Keratinocyte (primary cell): ENCODE data around the gene PDE4A. TPM values are rescaled to one million over a fixed set of nuclear protein-coding genes. Genes with fewer than 3 reads are reported as not detected.

Experiments
- DNase-seq: peaks from one replicate; pipeline ENCODE4 v3.0.0-alpha.2; 2011; ENCODE audit warnings: low read depth, missing footprints, low spot score
- FAIRE-seq: peaks from 2 replicates; lab custom pipeline; 2011; peaks lifted over from hg19 to GRCh38; lab: Jason Lieb, UNC
- H2AFZ ChIP-seq: 2 replicates; pipeline ENCODE4 v1.6.0; 2012; ENCODE audit warnings: low read length, control low read depth, inconsistent platforms; ENCODE audit not compliant: control insufficient read depth
- H3K27ac ChIP-seq: 2 replicates; pipeline ENCODE4 v1.5.1; 2011; ENCODE audit warnings: low read length; ENCODE audit not compliant: control insufficient read depth, insufficient read depth
- H3K27me3 ChIP-seq: 3 replicates; pipeline ENCODE4 v1.6.0; 2011; ENCODE audit warnings: low read length; ENCODE audit not compliant: control insufficient read depth, insufficient read depth; ENCODE audit errors: extremely low read depth
- H3K36me3 ChIP-seq, 2 experiments: 2 replicates in 1 of 2; 3 replicates in 1 of 2; pipeline ENCODE4 v1.5.1; 2011; ENCODE audit warnings: low read length in 2 of 2, mild to moderate bottlenecking in 1 of 2; ENCODE audit not compliant: control insufficient read depth in 2 of 2, insufficient read depth in 2 of 2; ENCODE audit errors: extremely low read depth in 1 of 2
- H3K4me1 ChIP-seq: 3 replicates; pipeline ENCODE4 v1.5.1; 2011; ENCODE audit warnings: low read length; ENCODE audit not compliant: control insufficient read depth, insufficient read depth; ENCODE audit errors: extremely low read depth
- H3K4me2 ChIP-seq: 3 replicates; pipeline ENCODE4 v1.6.0; 2011; ENCODE audit warnings: low read depth, low read length; ENCODE audit not compliant: control insufficient read depth, insufficient read depth; ENCODE audit errors: extremely low read depth
- H3K4me3 ChIP-seq, 3 experiments: fragments of 200-600 bp in 1 of 3; sonication (generic) in 1 of 3; 2 replicates in 2 of 3; 3 replicates in 1 of 3; pipeline ENCODE4 v1.5.1; 2011 to 2016; ENCODE audit warnings: low read length in 3 of 3, mild to moderate bottlenecking in 3 of 3, control low read depth in 2 of 3, inconsistent platforms in 1 of 3, low read depth in 1 of 3, mixed read lengths in 1 of 3, mixed run types in 1 of 3, moderate library complexity in 1 of 3; ENCODE audit not compliant: control insufficient read depth in 2 of 3, insufficient read depth in 2 of 3; ENCODE audit errors: extremely low read depth in 1 of 3
- H3K79me2 ChIP-seq: 2 replicates; pipeline ENCODE4 v1.6.0; 2012; ENCODE audit warnings: low read length; ENCODE audit not compliant: control insufficient read depth, insufficient read depth
- H3K9ac ChIP-seq: 3 replicates; pipeline ENCODE4 v1.6.0; 2011; ENCODE audit warnings: low read length; ENCODE audit not compliant: control insufficient read depth, insufficient read depth; ENCODE audit errors: extremely low read depth
- H3K9me1 ChIP-seq: 3 replicates; pipeline ENCODE4 v1.6.0; 2011; ENCODE audit warnings: low read length; ENCODE audit not compliant: control insufficient read depth, insufficient read depth; ENCODE audit errors: extremely low read depth
- H3K9me3 ChIP-seq: 2 replicates; pipeline ENCODE4 v1.5.1; 2012; ENCODE audit warnings: low read depth, low read length; ENCODE audit not compliant: control insufficient read depth
- H4K20me1 ChIP-seq: 3 replicates; pipeline ENCODE4 v1.6.0; 2011; ENCODE audit warnings: low read length; ENCODE audit not compliant: control insufficient read depth, insufficient read depth; ENCODE audit errors: extremely low read depth
- CTCF ChIP-seq, 3 experiments: IDR thresholded peaks in 1 of 3; conservative IDR thresholded peaks in 1 of 3; optimal IDR thresholded peaks in 1 of 3; 2 replicates in 2 of 3; 3 replicates in 1 of 3; pipeline versions ENCODE3 to v1.5.1; 2011; ENCODE audit warnings: low read length in 3 of 3, mild to moderate bottlenecking in 3 of 3, moderate library complexity in 2 of 3, control low read depth in 1 of 3, inconsistent platforms in 1 of 3; ENCODE audit not compliant: insufficient read depth in 2 of 3; ENCODE audit errors: extremely low read depth in 1 of 3
- EZH2 ChIP-seq: IDR thresholded peaks from one replicate; pipeline ENCODE4 v1.6.1; 2012; ENCODE audit warnings: inconsistent platforms, mild to moderate bottlenecking, low read length, moderate library complexity
- dilution Hi-C: fragments of 300-500 bp; cut with MboI; formaldehyde crosslinking; loops from one replicate; pipeline ENCODE4 v1.7.0; 2020; ENCODE audit warnings: low sequenced_read_pairs; ENCODE audit not compliant: extremely low pct_ligation_motif_present
- polyA plus RNA-seq, 5 experiments: library from polyadenylated mRNA; depleted of rRNA in 3 of 5; stranded (reverse) in 3 of 5; stranded (forward) in 1 of 5; unstranded in 1 of 5; fragments of >200 nt; gene quantifications; 1 replicate in 1 of 5; 2 replicates in 3 of 5; 3 replicates in 1 of 5; pipeline versions ENCODE4 v1.2.1 to v1.2.3, GENCODE V29; 2011 to 2012; ENCODE audit warnings: missing spikeins in 2 of 5, low read depth in 1 of 5, low replicate concordance in 1 of 5

The PDE4A gene
- polyA plus RNA-seq, 1 donor (not counting 4 experiments of a cell fraction or from before 2014, with no cell fraction given): 0.09 TPM

- no peaks in the 10 kb centered on the region for H4K20me1 ChIP-seq
- FAIRE-seq (no peak), DNase-seq (no peak)
- H3K9ac ChIP-seq: no peak overlapping the region
- no peaks in the 10 kb centered on the region for H3K9me3 ChIP-seq
- H3K9me1 ChIP-seq: no peaks in the 10 kb centered on the region
- TF ChIP-seq EZH2 (no peak), CTCF (optimal IDR thresholded peaks at IDR 0.05 in 1 of 3, IDR thresholded peaks at IDR 0.05 in 1 of 3, conservative IDR thresholded peaks at IDR 0.05 in 1 of 3; ENCODE audit: extremely low read depth in 1 of 3, insufficient read depth in 2 of 3, low read length in 3 of 3) (no peak)
- no peak overlapping the region for H2AFZ ChIP-seq
- H3K4me1 ChIP-seq: peaks cover 19% of the 10 kb centered on the region
- H3K4me3 ChIP-seq: no peak overlapping the region
- no peak overlapping the region for H3K4me2 ChIP-seq
- peaks cover 1 to 2% of the 10 kb centered on the region in 2 experiments for H3K36me3 ChIP-seq
- dilution Hi-C loops: no loop called here
- peaks cover under 1% of the 10 kb centered on the region for H3K79me2 ChIP-seq
- no peak overlapping the region for H3K27ac ChIP-seq
- H3K27me3 ChIP-seq: no peaks in the 10 kb centered on the region
These were observed 87.7 kb downstream of the PDE4A start for GRCh38 chr19:10508036-10508435.

- Histone ChIP-seq H3K4me3 (no peak overlapping the region), H3K9ac (no peak overlapping the region), H3K9me3 (no peaks in the 10 kb centered on the region), H3K27me3 (no peaks in the 10 kb centered on the region), H2AFZ (no peak overlapping the region), H3K4me2 (no peak overlapping the region), H4K20me1 (no peaks in the 10 kb centered on the region), H3K9me1 (no peaks in the 10 kb centered on the region), H3K4me1 (peaks cover 19% of the 10 kb centered on the region), H3K36me3 (peaks cover 5 to 8% of the 10 kb centered on the region in 2 experiments), H3K79me2 (peaks cover 6% of the 10 kb centered on the region), H3K27ac (no peak overlapping the region)
- DNase-seq (no peak), FAIRE-seq (no peak)
- dilution Hi-C loops: no loop called here
- TF ChIP-seq EZH2 (no peak), CTCF (optimal IDR thresholded peaks at IDR 0.05 in 1 of 3, IDR thresholded peaks at IDR 0.05 in 1 of 3, conservative IDR thresholded peaks at IDR 0.05 in 1 of 3; ENCODE audit: extremely low read depth in 1 of 3, insufficient read depth in 2 of 3, low read length in 3 of 3) (no peak)
These were observed 88.4 kb downstream of the PDE4A start for GRCh38 chr19:10508707-10509106.
